MV-4-11 (cell line): ENCODE results near the gene ABCA3.
"Not testable (repeated sequence)": the region's sequence is repeated elsewhere in the genome, so short reads cannot be mapped to it uniquely, and the experiment has no call there.

Experiments used
- DNase-seq: peaks from one replicate; lab custom pipeline; 2025; lab: John Stamatoyannopoulos, UW

ABCA3 gene

DNA sequence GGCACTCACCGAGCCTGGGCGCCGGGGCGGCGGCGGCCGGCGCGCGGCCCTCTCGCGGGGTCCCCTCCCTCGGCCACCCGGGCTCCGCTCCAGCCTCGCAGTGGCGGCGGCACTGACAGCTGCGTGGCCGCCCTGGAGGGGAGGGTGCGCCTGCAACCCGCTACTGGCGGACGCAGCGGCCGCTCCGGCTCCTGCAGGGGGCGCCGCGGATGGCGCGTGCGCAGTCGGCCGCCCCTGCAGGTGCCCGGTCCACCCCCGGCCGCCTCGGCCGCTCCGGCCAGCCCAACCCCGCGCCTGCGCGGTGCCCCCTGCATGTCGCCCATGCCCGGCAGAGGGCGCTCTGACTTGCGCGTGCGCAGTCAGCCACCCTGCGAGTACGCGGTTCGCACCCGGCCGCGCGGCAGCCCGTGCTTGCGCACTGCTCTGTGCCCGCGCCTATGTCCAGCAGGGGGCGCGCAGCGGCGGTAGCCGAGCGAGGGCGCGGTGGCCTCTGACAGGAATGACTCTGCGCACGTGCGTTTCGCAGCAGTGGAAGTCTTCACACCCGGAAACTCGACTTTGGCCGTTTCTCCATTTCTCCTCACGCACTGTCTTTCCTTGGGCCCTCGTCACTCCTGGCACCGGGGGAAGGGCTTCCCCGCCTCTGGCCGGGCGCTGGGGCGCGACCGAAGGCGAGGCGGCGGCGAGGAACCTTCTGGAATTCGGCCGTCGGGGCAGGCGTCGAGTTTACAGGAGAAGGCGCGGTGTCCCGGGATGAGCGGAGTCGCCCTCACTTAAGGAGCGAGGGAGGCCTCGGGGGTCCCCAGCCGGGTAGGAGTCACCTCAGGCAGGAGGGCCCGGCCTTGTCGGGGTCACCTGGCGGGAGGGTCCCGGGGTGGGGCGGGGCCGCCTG lies at the start of gene ABCA3:
ABCA3 (minus strand) TSS at position 165 of the 892 bp plus-strand sequence. CDS start 14,262 bp downstream, outside the sequence.
- DNase-seq = peak; percentile 88

DNA sequence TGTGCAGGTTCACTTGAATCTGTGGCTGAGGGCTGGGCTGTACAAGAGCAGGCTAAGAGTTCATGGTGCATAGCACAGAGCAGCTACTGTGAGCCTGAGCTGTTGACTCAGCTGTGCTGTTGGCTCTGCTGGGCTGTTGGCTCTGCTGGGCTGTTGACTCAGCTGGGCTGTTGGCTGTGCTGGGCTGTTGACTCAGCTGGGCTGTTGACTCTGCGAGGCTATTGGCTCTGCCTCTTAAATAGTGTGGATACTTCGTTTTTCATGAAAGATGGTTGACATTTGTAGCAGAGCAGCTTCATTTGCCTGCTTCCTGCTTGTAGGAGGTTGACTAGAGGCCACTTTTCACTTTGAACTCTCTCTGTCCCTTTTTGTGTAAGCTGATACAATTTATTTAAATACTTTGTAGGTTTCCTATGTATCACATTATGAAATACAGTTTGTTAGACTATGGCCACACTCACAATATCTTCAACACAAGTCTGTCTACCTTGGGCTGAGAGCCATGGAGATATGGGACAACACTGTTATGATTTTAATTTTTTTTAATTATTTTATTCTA lies 48.4 kb upstream of the ABCA3 start:
- DNase-seq = no peak

DNA sequence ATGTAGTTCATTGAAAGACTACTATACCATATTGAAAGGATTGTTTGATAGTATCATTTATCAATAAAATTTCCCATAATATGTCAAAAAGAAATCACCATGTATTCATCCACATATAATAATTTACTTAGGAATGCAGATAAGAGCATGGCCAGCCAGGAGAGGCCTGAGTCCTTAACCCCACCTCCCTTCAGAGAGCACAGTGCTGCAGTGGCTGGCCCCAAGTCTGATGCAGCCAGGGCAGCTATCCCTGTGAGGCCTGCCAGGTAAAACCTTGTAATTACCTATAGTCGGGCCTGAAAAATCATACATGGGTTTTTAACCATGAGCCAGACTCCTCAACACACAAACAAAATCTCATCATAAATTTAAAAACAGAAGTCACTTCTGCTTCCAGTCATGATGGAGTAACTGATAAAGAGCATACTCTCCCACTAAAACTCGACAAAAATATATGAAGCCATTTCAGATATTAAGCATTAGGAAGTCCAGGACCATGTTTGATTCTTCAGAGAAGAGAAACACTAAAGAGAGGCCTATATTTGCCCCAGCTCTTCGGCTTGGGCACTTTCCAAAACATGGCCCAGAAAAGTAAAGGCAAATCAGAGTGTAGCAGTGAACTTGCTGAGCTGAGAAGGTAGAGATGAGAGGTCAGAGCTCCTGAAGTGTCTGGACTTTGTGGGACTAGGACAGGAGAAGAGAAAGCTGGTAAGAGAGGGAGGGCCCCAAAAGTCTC lies 47.8 kb upstream of the ABCA3 start:
- DNase-seq = no peak

DNA sequence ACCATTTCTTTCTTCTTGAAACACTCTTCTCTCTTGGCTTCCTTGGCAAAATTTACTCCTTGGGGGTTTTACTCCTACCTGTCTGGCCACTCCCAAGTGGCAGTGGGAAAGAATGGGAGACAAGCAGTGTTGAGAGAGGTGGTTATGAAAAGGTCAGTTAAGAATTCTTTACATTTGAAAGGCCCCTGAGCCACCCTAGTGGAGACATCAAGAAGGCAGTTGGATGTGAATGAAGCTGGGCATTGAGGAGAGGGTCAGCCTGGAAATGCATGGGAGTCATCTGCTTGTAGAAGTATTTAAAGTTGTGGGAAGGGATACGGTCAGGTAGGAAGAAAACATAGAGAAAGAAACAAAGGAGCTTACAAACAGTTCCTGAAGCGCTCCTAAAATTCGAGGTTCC lies 46.5 kb upstream of the ABCA3 start:
- no peak for DNase-seq

DNA sequence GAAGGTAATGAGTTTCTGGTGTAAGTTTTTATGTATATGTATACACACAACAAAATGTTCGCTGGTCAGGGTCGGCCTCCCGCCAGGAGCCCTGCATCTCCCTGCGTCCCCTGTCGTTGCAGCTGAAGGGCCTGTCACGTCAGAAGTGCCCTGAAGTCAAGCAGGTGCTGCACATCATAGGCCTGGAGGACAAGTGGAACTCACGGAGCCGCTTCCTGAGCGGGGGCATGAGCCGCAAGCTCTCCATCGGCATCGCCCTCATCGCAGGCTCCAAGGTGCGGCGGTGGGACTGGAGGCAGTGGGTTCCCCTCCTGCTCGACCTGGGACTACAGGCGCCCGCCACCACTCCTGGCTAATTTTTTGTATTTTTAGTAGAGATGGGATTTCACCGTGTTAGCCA lies 45.5 kb upstream of the ABCA3 start:
- not testable (repeated sequence) for DNase-seq

DNA sequence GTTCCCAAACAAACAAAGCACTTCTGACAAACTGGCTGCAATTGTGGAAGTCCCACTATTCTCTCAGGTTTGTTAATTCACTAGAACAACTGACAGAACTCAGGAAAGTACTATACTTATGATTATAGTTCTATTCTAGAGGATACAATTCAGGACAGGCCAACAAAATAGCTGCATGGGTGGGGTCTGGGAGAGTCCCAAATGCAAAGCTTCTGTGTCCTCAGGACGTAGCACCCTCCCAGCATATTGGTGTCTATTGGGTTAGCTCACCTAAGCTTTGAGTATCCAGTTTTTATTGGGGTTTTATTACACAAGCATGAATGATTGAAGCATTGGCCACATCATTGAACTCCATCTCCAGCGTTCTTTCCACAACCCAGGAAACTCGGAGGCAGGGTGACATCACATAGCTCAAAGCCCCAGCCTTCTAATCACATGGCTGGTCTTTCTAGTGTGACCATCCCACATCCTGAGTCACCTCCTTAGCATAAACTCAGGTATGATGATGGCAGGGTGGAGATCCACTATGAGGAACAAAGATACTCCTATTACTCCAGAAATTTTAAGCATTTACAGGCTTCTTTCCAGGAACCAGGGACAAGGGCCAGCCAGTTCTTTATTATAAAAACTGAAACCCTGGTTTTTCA lies 44.8 kb upstream of the ABCA3 start:
- no peak for DNase-seq

DNA sequence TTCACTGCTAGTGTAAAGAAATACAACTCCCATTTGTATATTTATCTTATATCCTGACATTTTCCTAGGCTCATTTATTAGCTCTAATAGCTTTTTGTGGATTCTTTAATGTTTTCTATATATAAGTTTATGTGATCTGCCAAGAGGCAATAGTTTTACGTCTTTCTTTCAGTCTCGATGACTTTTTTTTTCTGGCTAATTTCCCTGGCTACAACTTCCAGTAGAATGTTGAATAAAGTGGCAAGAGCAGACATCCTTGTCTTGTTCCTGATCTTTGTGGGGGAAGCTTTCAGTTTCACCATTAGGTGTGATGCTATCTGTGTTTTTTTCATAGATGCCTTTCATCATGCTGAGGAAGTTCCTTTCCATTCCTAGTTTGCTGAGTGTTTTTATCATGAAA lies 43.9 kb upstream of the ABCA3 start:
- DNase-seq = no peak

DNA sequence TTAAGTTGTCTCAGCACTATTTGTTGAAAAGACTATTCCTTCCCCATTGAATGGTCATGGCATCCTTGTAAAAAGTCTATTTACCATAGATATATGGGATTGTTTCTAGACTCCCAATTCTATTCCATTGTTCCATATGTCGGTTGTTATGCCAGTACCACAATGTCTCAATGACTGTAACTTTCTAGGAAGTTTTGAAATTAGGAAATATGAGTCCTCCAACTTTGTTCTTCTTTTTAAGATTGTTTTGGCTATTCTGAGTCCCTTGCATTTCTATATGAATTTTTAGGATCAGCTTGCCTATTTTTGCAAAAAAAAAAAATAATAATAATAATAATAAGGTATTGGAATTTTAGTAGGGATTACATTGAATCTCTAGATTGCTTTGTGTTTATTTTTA lies 43.0 kb upstream of the ABCA3 start:
- no peak for DNase-seq

DNA sequence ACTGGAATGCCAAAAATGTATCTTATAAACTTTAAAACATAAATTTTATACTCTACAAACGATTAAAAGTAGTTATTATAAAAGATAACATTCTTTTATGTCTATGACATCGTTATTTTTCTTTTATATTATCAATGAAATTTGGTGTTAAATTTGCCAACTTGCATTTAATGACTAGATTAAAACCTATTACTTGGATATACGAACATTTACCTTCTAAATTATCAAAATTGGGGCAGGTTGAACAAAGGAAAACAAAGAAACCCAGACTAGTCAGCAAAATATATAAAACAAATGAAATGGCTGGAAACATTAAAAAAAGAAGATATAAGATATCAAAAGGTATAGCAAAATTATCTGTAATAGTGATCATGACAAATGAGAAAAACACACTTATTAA lies 34.1 kb upstream of the ABCA3 start:
- no peak for DNase-seq

DNA sequence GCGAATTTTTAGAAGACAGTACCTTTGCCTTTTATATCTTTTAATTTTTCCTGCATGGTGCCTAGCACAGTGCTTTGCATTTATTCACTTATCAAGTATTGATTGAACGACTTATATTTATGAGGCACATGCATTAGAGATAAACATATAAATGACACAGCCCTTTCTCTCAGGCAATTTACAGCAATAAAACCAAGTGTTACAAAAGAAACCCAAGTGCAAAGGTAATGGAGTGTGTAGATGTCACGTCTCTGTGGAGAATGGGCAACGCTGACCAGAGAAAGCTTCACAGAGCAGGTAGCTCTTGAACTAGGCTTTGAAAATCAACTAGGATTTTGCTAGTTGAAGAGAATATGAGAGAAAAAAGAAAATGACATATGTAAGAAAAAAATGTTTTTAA lies 32.6 kb upstream of the ABCA3 start:
- DNase-seq = no peak

DNA sequence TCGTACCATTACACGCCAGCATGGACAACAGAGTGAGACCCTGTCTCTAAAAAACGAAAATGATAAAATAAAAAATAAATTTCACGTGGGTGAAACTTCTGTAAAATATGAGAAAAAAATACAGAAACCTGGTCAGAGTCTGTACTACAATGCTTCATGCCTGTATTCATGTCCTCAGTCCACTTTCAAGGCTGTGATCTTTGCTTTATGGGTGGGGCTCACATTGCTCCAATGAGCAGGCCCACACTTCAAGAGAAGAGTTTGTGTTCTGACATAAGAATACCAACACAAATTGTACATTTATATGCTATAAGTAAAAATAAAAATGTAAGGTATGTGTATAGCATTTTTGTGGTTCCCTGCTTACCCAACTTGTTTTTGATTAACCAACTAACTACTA lies 32.2 kb upstream of the ABCA3 start:
- DNase-seq = no peak

DNA sequence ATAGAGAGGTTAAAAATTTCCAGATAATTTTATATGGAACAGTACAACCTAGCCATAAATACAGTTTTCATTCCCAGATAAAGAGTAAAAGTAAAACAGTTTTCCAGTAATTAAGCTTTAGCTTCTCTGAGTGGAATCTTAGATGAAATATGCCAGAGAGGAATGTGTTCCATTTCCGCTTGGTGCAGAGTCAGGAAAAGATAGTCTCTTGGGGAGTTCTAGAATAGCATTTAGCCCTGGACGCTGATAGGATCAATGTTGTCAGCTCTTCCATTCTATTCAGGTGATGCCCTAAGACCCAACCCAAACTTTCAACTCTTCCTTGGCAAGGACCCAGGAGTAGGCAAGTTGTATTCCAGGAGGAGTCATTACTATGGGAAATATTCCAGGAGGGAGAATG lies 30.9 kb upstream of the ABCA3 start:
- DNase-seq = no peak

DNA sequence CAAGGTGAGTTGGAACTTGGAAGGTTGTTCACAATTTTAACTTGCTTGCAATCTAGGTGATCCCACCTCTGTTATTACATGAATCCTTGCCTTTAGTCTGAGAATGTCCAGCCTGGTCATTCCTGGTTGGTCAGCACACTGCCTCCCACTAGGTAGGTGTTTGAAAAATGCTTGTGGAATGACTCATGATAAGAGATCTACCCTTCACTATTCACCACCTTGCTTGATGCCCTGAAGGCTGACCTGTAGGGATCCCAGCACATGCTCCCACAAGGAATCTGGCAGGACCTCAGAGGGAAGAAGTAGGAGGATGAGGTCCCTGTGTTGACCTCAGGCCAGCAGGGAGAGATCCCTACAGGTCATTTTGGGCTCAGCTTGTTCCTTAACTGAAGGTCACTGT lies 30.2 kb upstream of the ABCA3 start:
- DNase-seq = no peak

DNA sequence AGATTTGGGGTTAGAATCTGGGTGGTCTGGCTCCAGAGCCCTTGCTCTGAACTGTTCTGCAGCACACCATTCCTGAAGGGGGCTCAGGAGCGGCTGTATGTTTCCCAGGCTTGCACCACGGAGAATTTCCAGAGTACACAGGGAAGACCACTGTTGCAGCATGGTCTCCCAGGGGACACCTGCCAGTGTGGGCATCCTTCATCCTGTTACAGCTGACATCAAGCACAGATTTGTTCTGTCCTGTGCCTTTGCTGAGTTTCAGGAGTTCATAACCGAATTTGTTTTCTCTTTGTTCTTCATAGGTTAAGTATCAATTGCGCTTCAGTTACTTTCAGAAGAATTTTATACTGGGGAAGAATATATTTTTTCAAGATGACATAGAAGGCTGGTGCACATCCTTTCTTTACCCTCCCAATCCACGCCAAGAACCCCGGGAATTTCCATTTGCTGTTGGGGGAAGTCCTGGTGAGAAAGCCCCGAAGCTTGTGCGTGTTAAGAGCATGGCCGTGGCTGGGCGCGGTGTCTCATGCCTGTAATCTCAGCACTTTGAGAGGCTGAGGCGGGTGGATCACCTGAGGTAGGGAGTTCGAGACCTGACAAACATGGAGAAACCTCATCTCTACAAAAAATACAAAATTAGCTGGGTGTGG lies 26.3 kb upstream of the ABCA3 start:
- DNase-seq = no peak

DNA sequence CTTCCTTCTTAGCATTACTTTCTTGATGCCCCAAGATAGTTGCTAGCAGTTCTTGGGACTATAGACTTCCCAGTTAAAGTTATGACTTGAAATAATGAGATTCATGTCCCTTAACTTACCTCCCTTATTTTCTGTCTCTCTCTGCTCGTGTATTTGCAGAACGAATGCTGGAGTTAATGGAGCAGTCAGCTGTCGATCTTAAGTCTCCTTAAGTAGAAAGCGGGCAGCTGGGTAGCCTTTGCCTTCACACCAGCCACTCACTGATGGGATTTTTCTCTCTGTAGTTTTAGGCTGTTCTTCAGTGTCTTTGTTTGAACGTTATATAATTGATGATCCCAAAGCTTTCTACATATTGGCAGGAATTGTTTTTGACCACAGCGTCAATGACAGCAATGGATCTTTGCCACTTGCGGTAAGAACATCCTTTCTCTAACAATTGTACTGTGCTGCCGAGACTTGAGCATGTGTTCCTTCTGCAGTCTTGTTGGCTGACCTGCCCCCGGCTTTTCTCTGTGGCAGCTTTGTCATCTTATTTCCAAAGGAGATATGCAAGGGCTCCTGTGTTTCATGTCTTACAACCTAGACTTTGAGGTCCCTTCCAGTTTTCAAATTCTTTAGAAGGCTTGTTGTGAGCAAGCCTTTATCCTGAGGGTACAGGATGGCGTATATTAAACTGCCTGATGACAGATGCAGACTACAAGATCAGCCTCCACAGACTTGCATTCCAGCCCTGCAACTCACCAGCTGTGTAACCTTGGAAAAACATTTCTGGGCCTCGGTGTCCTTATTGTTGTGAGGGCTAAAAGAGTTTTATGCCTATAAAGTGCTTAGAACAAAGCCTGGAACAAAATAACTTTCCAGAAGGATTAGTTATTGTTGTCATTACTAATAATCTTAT lies 25.1 kb upstream of the ABCA3 start:
- DNase-seq = no peak

DNA sequence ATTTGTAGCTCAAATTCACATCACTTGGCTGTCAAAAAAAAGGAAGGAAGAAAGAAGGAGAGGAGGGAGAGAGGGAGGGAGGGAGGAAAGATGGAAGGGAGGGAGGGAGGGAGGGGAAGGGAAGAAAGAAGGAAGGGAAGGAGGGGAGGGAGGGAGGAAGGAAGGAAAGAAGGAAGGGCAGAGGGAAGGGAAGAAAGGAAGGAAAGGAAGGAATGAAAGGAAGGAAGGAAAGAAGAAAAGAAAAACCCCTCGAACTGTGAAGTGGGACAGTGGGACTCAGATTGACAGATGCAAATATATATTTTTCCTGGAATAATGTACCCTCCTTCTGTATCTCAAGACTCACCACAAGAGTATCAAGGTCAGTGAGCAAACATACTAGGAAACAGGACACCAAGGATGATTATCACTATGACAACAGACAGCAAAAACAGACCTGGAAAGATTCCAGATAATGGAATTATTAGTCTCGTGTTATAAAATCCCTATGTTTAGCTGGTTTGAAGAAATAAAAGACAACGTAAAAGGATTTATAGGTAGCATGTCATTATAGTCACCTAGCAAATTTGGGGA lies 24.2 kb upstream of the ABCA3 start:
- no peak for DNase-seq

DNA sequence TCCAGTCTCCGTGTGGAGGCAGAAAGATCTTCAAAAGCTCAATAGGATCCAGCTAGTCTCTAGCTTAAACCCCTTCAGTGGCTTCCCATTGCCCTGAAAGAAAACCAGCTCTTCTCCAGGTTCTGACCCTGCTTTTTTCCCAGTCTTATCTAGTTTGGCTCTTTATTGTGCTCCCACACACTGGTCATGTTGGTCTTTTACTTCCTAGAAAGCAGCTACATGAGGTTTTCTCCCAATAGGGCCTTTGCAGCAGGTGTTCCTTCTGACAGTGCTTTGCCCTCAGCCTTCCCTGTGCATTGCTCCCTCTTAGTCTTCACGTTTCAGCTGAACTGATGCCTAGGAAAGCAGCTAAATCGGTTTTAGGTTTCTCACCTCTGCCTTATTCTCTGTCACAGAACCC lies 21.7 kb upstream of the ABCA3 start:
- DNase-seq = no peak

DNA sequence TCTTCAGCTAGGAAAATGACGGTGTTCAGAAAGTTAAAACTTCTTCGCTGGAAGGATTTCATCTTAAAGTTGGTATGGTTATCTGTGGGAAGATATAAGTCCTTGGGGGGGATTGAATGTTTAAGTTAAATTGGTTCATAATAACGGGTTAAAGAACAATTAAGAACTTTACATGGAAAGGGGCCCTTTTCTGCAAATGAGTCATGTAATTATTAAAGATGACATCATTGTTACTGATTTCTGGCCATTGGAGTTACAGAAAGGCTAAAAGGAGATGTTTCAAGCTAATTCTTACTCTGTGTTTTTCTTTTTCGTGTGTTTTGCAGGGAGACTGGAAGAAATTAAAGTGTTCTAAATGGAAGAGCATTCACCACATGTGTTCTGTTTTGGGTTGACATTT lies 20.6 kb upstream of the ABCA3 start:
- DNase-seq = no peak

DNA sequence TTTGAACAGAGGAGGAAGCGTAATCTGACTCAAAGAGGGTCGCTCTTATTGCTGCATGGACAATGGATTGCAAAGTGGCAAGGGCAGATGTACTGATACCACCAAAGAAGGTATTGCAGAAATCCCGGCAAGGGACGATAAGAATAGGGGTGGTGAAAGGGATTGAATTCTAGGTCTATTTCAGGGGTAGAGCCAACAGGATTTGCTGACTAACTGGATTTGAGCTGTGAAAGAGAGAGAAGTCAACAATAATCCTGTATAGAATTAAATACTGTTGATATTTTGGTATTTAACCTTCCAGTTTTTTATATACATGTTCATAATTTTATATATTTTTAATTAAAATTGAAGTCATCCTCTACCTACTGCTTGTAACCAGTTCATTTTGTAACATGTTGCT lies 19.4 kb upstream of the ABCA3 start:
- DNase-seq = no peak

DNA sequence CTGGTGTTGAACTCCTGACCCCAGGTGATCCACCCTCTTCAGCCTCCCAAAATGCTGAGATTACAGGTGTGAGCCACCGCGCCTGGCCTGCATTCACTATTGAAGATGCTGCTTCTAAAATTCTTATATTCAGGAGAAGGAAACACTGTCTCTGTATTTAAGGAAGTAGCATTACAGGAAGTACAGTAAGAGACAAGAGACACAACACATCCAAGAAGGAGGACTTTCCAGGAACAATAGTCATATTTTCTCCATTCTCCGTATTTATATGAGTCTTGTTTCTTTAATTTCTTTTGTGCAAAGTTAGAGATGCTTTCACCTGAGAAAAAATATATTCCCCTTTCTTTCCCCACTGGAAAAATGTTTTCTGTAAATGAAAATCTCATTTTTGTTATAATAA lies 18.3 kb upstream of the ABCA3 start:
- DNase-seq = no peak

DNA sequence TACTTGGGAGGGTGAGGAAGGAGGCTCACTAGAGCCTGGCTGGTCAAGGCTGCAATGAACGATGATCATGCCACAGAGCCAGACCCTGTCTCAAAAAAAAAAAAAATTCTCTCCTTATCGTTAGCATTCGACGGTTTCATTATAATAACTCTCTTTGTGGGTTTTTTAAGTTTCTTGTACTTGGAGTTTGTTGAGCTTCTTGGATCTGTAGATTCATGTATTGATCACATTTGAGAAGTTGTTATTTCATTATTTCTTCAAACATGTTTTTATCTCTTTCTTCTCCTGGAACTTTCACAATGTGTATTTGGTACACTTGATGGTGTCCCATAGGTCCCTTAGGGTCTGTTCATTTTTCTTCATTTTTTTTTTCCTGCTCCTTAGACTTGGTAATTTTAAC lies 16.8 kb upstream of the ABCA3 start:
- DNase-seq = no peak
